Mesothelial cell of epicardium (in vitro differentiated cells): ENCODE results near the gene SLCO2A1. TPM values are rescaled to one million over a fixed set of nuclear protein-coding genes. Genes with fewer than 3 reads are reported as not detected.
A peak's percentile ranks its signal among the peaks of the same experiment; 100 is the strongest.

ENCODE experiments used
- DNase-seq, 2 experiments: peaks; one replicate each; pipeline ENCODE4 v3.0.0; 2021; ENCODE audit warnings: low spot score in 2 of 2; ENCODE audit not compliant: unreplicated experiment in 2 of 2
- H3K27ac Mint-ChIP-seq: 2 replicates; pipeline ENCODE4 v1.8.0; 2021; ENCODE audit warnings: mixed read lengths
- H3K27me3 Mint-ChIP-seq: 2 replicates; pipeline ENCODE4 v1.8.0; 2021; ENCODE audit warnings: low read depth, mixed read lengths
- H3K36me3 Mint-ChIP-seq: 2 replicates; pipeline ENCODE4 v1.8.0; 2021; ENCODE audit warnings: mixed read lengths
- H3K4me1 Mint-ChIP-seq: 2 replicates; pipeline ENCODE4 v1.8.0; 2021; ENCODE audit warnings: mixed read lengths
- H3K4me3 Mint-ChIP-seq: 2 replicates; pipeline ENCODE4 v1.8.0; 2021; ENCODE audit warnings: mild to moderate bottlenecking, moderate library complexity, mixed read lengths
- H3K9me3 Mint-ChIP-seq: 2 replicates; pipeline ENCODE4 v1.8.0; 2021; ENCODE audit warnings: mixed read lengths
- CTCF ChIP-seq: fragments of 200-600 bp; sonication (generic); IDR thresholded peaks from one replicate; pipeline ENCODE4 v1.5.0; 2021; ENCODE audit warnings: antibody characterized with exemption; ENCODE audit not compliant: unreplicated experiment
- total RNA-seq: library from RNA; stranded (reverse); gene quantifications from 3 replicates; pipeline ENCODE4 v1.2.1, GENCODE V29; 2021

The SLCO2A1 gene
- total RNA-seq, 1 donor from 2014 or later: 24.1 TPM

- H3K9me3 Mint-ChIP-seq: no peaks in the 10 kb centered on the region
- H3K4me3 Mint-ChIP-seq: no peak overlapping the region
- H3K36me3 Mint-ChIP-seq: no peaks in the 10 kb centered on the region
- DNase-seq: peak in 1 of 2 experiments; percentile 31
- H3K4me1 Mint-ChIP-seq: peaks cover 13% of the 10 kb centered on the region
- H3K27ac Mint-ChIP-seq: no peak overlapping the region
- H3K27me3 Mint-ChIP-seq: peaks cover 4% of the 10 kb centered on the region
- no peak for TF ChIP-seq CTCF
Measured at GRCh38 chr3:133934073-133934970, 95.4 kb downstream of the SLCO2A1 start.

- no peak for TF ChIP-seq CTCF
- peaks cover 11% of the 10 kb centered on the region for H3K4me1 Mint-ChIP-seq
- no peak overlapping the region for H3K27ac Mint-ChIP-seq
- H3K27me3 Mint-ChIP-seq: peaks cover 12% of the 10 kb centered on the region
- H3K9me3 Mint-ChIP-seq: no peaks in the 10 kb centered on the region
- H3K36me3 Mint-ChIP-seq: no peaks in the 10 kb centered on the region
- DNase-seq: peak in 1 of 2 experiments; percentile 37
- H3K4me3 Mint-ChIP-seq: no peak overlapping the region
Measured at GRCh38 chr3:133933097-133934024, 96.4 kb downstream of the SLCO2A1 start.

GRCh38 chr3:133932009-133932408 is 97.7 kb downstream of the SLCO2A1 start:
- no peak overlapping the region for H3K4me3 Mint-ChIP-seq
- H3K27me3 Mint-ChIP-seq: peaks cover 17% of the 10 kb centered on the region

GRCh38 chr3:133931084-133931483 is 98.6 kb downstream of the SLCO2A1 start:
- no peak for TF ChIP-seq CTCF
- no peak overlapping the region for H3K27ac Mint-ChIP-seq
- no peak for DNase-seq
- no peaks in the 10 kb centered on the region for H3K9me3 Mint-ChIP-seq
- H3K36me3 Mint-ChIP-seq: no peaks in the 10 kb centered on the region
- H3K27me3 Mint-ChIP-seq: peaks cover 25% of the 10 kb centered on the region
- no peak overlapping the region for H3K4me3 Mint-ChIP-seq
- H3K4me1 Mint-ChIP-seq: peaks cover 5% of the 10 kb centered on the region

More at GRCh38 chr3:133932009-133932408, 97.7 kb downstream of the SLCO2A1 start:
- Mint-ChIP-seq H3K36me3 (no peaks in the 10 kb centered on the region), H3K27ac (no peak overlapping the region), H3K4me1 (peaks cover 10% of the 10 kb centered on the region), H3K9me3 (no peaks in the 10 kb centered on the region)
- TF ChIP-seq CTCF: no peak
- no peak for DNase-seq

- H3K27ac Mint-ChIP-seq: no peak overlapping the region
- peaks cover 26% of the 10 kb centered on the region for H3K27me3 Mint-ChIP-seq
- H3K4me3 Mint-ChIP-seq: no peak overlapping the region
- H3K9me3 Mint-ChIP-seq: no peaks in the 10 kb centered on the region
- H3K36me3 Mint-ChIP-seq: no peaks in the 10 kb centered on the region
- peaks cover 5% of the 10 kb centered on the region for H3K4me1 Mint-ChIP-seq
- no peak for DNase-seq
- TF ChIP-seq CTCF: peak; percentile 50
Measured at GRCh38 chr3:133930341-133930933, 99.3 kb downstream of the SLCO2A1 start.
